Measurements from ENCODE around the gene ITFG2.

- TF ChIP-seq CTCF (IDR thresholded peaks at IDR 0.05 in 2 of 3, conservative IDR thresholded peaks at IDR 0.05 in 1 of 3; ENCODE audit: borderline replicate concordance in 1 of 3, insufficient read depth in 1 of 3, low read depth in 2 of 3, low read length in 2 of 3) (no peak), EZH2 (IDR thresholded peaks at IDR 0.05) (no peak), ZNF274 (IDR thresholded peaks at IDR 0.05; ENCODE audit: low read depth, low read length) (no peak), EZH2phosphoT487 (IDR thresholded peaks at IDR 0.05; ENCODE audit: borderline replicate concordance) (no peak), ATF3 (IDR thresholded peaks at IDR 0.05) (no peak), ZFX (IDR thresholded peaks at IDR 0.05) (no peak), REST (IDR thresholded peaks at IDR 0.05; ENCODE audit: low read depth) (no peak), MAX (IDR thresholded peaks at IDR 0.05) (no peak)
These were observed 30.5 kb downstream of the ITFG2 start for GRCh38 chr12:2842948-2843347.

All from HCT116 (cell line).